ENCODE measurements around the gene PDE6A. TPM values are rescaled to one million over a fixed set of nuclear protein-coding genes. Genes with fewer than 3 reads are reported as not detected.

The PDE6A gene
- total and polyA plus RNA-seq, 2 of the 8 experiments (the other 6 are each of a cell fraction or from before 2014, with no cell fraction given): not detected

GRCh38 chr5:149817539-149818060 lies 127.0 kb downstream of the PDE6A start:
- no peaks in the 10 kb centered on the region for H3K23me2 ChIP-seq (ENCODE audit: low read depth, low read length)
- H3K56ac ChIP-seq (replicated peaks; ENCODE audit: insufficient read length, low read depth, low read length): no peak overlapping the region
- H4K5ac ChIP-seq (ENCODE audit: insufficient read length, low read depth, low read length): no peak overlapping the region
- H3K79me2 ChIP-seq (ENCODE audit: control insufficient read depth in 1 of 2, insufficient read depth in 2 of 2, low read length in 2 of 2): no peaks in the 10 kb centered on the region; a peak in 1 of 4 replicates
- no peak overlapping the region for H2BK12ac ChIP-seq (ENCODE audit: low read depth, low read length)
- no peak overlapping the region for H3K27ac ChIP-seq (ENCODE audit: low read depth, low read length)
- no peak overlapping the region for H2BK120ac ChIP-seq (replicated peaks; ENCODE audit: low read depth, low read length)
- no peaks in the 10 kb centered on the region for H3K9me3 ChIP-seq (ENCODE audit: insufficient read depth in 2 of 2, low read depth in 1 of 2, low read length in 1 of 2)
- no peak overlapping the region; the same call in 1 of the 2 replicates for H4K8ac ChIP-seq (ENCODE audit: extremely low read depth, insufficient read depth, low read length)
- H2BK15ac ChIP-seq (ENCODE audit: low read length): no peak overlapping the region
- ChIA-PET POLR2A (ENCODE audit: partially characterized antibody) (no interaction called here), CTCF (ENCODE audit: partially characterized antibody) (interaction anchor here (0.7 to 68.7 kb wide), 4 partner anchors 5 to 180 kb away, joined by 3 to 1740 read pairs (median 1105); no protein-coding TSS in a partner anchor)
- H2BK5ac ChIP-seq (ENCODE audit: low read depth, low read length): no peak overlapping the region
- no peak overlapping the region for H3K9ac ChIP-seq (replicated peaks in 1 of 4; ENCODE audit: extremely low read depth in 1 of 4, low read depth in 3 of 4, low read length in 3 of 4)
- H3K18ac ChIP-seq (ENCODE audit: extremely low read depth, low read length): no peak overlapping the region
- H3K4ac ChIP-seq (replicated peaks; ENCODE audit: insufficient read length, low read depth, low read length): no peak overlapping the region
- H3K4me3 ChIP-seq (ENCODE audit: extremely low read depth in 1 of 4, insufficient read depth in 2 of 4, low read depth in 3 of 4, low read length in 4 of 4): no peak overlapping the region
- no peaks in the 10 kb centered on the region for H3K36me3 ChIP-seq (ENCODE audit: control insufficient read depth in 2 of 4, insufficient read depth in 4 of 4, low read length in 3 of 4)
- no peak overlapping the region for H3K4me2 ChIP-seq (ENCODE audit: insufficient read depth in 1 of 2, low read depth in 2 of 2, low read length in 2 of 2)
- H3K14ac ChIP-seq (ENCODE audit: insufficient read length): no peak overlapping the region
- DNase-seq (ENCODE audit: low read depth in 1 of 2, low spot score in 2 of 2) (no peak), FAIRE-seq (no peak)
- peaks cover 0 to 3% (median 2%) of the 10 kb centered on the region in 4 experiments; a peak in 2 of 7 replicates for H3K4me1 ChIP-seq (replicated peaks in 1 of 4; ENCODE audit: control insufficient read depth in 3 of 4, insufficient read depth in 4 of 4, low read length in 3 of 4)
- WGBS, 2 experiments (ENCODE audit: extremely low coverage in 1 of 2, insufficient coverage in 1 of 2, insufficient read length in 1 of 2, insufficient replicate concordance in 2 of 2, low coverage in 1 of 2, low lambda C conversion rate in 2 of 2, missing lambda C conversion rate in 1 of 2): 84% methylated on average over 4 of the region's 4 CpGs; no CpG with 5 or more reads in 1 of the 2 experiments
- H4K91ac ChIP-seq (replicated peaks; ENCODE audit: insufficient read length, low read length): no peak overlapping the region
- no peak overlapping the region for H2AFZ ChIP-seq (ENCODE audit: low read length)
- no peaks in the 10 kb centered on the region; the same call in 1 of the 2 replicates for H3K79me1 ChIP-seq (ENCODE audit: low read depth, low read length)
- TF ChIP-seq SUZ12 (IDR thresholded peaks at IDR 0.05; ENCODE audit: low read length) (no peak), GABPA (IDR thresholded peaks at IDR 0.05; ENCODE audit: borderline replicate concordance, insufficient read depth, low read length) (no peak), ZNF274 (IDR thresholded peaks at IDR 0.05; ENCODE audit: borderline replicate concordance, extremely low read depth, low read length) (no peak), POU5F1 (IDR thresholded peaks at IDR 0.05; ENCODE audit: low read depth, low read length) (no peak), TAF7 (optimal IDR thresholded peaks at IDR 0.05; ENCODE audit: borderline replicate concordance, low read depth, low read length) (no peak), SP1 (IDR thresholded peaks at IDR 0.05; ENCODE audit: low read depth, low read length) (no peak), MAFK (IDR thresholded peaks at IDR 0.05; ENCODE audit: low read depth, low read length) (no peak), EGR1 (IDR thresholded peaks at IDR 0.05; ENCODE audit: borderline replicate concordance, low read depth, low read length) (no peak), SP4 (IDR thresholded peaks at IDR 0.05; ENCODE audit: low read length) (no peak), RFX5 (IDR thresholded peaks at IDR 0.05; ENCODE audit: borderline replicate concordance, low read depth, low read length) (no peak), MAX (IDR thresholded peaks at IDR 0.05) (no peak), CHD2 (IDR thresholded peaks at IDR 0.05; ENCODE audit: low read length) (no peak), RBBP5 (IDR thresholded peaks at IDR 0.05; ENCODE audit: borderline replicate concordance, low read depth, low read length) (no peak)
- H4K20me1 ChIP-seq (replicated peaks in 1 of 2; ENCODE audit: control insufficient read depth in 1 of 2, insufficient read depth in 2 of 2, low read length in 2 of 2): peaks cover 0 to 3% of the 10 kb centered on the region in 2 experiments
- H3K23ac ChIP-seq (ENCODE audit: insufficient read length): no peak overlapping the region
- H2AK5ac ChIP-seq (ENCODE audit: low read depth, low read length): no peak overlapping the region
- H3K27me3 ChIP-seq (replicated peaks in 1 of 4; ENCODE audit: control insufficient read depth in 3 of 4, extremely low read depth in 1 of 4, insufficient read depth in 3 of 4, low read length in 3 of 4): no peaks in the 10 kb centered on the region
- H2BK20ac ChIP-seq (ENCODE audit: low read length): no peak overlapping the region
